Activated CD8-positive, alpha-beta memory T cell treated with anti-CD3 and anti-CD28 coated beads, Interleukin-2, amount 50 U/mL, for 24 hours (primary cell): ENCODE measurements around the gene SYMPK.

Experiments
- DNase-seq: peaks from one replicate; pipeline ENCODE4 v3.0.0-alpha.2; 2020; ENCODE audit errors: extremely low read depth

Gene SYMPK

GRCh38 chr19:45766869-45767346, 96.0 kb downstream of the SYMPK start:
- DNase-seq: no peak

DNA sequence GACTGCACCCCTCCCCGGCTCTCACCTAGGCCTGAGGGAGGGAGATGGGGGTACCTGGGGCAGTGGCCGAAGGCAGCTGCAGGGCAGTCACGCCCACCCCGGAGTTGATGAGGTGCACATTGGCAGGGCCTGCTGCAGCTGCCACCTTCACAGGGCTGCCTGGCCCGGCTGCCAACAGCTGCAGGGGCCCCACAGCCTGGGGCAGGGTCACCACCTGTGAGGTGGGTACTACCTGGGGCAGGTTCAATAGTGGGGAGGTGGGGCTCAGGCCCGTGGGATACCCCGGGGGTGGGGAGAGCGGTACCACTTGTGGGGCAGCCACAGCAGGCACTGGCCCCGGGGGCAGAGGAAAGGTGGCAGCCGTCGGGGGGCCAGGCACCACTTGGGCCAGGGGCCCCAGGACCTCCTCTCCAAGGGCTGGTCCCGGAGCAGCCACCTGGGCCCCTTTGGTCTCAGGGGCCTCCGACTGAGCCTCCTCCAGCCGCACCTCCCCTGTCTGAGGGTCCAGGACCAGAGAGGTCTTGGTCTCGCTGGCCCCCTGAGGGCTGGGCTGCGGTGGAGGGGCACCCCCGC, 96.6 kb downstream of the SYMPK start:
- DNase-seq: no peak

- no peak for DNase-seq
These were observed 97.1 kb downstream of the SYMPK start for GRCh38 chr19:45765702-45766295.
